ENCODE measurements around the gene SLC25A10.
A peak's percentile ranks its signal among the peaks of the same experiment; 100 is the strongest.

SLC25A10 gene

DNA sequence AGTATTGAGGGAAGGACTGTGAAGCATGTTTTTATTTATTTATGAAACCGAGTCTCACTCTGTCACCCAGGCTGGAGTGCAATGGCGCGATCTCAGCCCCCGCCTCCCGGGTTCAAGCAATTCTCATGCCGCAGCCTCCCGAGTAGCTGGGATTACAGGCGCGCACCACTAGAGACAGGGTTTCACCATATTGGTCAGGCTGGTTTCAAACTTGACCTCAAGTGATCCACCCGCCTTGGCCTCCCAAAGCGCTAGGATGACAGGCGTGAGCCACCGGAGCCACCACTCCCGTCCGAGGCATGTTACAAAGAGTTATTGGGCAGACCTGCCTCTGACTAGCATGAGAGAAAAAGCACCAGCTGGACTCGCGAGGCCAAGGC, 5.9 kb upstream of the SLC25A10 start:
- DNase-seq (ENCODE audit: low read depth) = no peak
- TF ChIP-seq, protein P1, sequence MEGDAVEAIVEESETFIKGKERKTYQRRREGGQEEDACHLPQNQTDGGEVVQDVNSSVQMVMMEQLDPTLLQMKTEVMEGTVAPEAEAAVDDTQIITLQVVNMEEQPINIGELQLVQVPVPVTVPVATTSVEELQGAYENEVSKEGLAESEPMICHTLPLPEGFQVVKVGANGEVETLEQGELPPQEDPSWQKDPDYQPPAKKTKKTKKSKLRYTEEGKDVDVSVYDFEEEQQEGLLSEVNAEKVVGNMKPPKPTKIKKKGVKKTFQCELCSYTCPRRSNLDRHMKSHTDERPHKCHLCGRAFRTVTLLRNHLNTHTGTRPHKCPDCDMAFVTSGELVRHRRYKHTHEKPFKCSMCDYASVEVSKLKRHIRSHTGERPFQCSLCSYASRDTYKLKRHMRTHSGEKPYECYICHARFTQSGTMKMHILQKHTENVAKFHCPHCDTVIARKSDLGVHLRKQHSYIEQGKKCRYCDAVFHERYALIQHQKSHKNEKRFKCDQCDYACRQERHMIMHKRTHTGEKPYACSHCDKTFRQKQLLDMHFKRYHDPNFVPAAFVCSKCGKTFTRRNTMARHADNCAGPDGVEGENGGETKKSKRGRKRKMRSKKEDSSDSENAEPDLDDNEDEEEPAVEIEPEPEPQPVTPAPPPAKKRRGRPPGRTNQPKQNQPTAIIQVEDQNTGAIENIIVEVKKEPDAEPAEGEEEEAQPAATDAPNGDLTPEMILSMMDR (IDR thresholded peaks at IDR 0.05; ENCODE audit: insufficient read depth, low read depth, low read length, missing control alignments) = no peak
- H3K4me3 ChIP-seq (ENCODE audit: low read length) = no peak overlapping the region

- H3K4me3 ChIP-seq (ENCODE audit: low read length) = no peak overlapping the region
- DNase-seq (ENCODE audit: low read depth) = no peak
- TF ChIP-seq, protein P1 (IDR thresholded peaks at IDR 0.05; ENCODE audit: insufficient read depth, low read depth, low read length, missing control alignments) = no peak
These were observed 5.1 kb upstream of the SLC25A10 start for GRCh38 chr17:81706757-81707624.

- H3K4me3 ChIP-seq (ENCODE audit: low read length) = no peak overlapping the region
- DNase-seq (ENCODE audit: low read depth) = no peak
- TF ChIP-seq, protein P1 (IDR thresholded peaks at IDR 0.05; ENCODE audit: insufficient read depth, low read depth, low read length, missing control alignments) = no peak
These were observed 4.1 kb upstream of the SLC25A10 start for GRCh38 chr17:81707725-81708646.

DNA sequence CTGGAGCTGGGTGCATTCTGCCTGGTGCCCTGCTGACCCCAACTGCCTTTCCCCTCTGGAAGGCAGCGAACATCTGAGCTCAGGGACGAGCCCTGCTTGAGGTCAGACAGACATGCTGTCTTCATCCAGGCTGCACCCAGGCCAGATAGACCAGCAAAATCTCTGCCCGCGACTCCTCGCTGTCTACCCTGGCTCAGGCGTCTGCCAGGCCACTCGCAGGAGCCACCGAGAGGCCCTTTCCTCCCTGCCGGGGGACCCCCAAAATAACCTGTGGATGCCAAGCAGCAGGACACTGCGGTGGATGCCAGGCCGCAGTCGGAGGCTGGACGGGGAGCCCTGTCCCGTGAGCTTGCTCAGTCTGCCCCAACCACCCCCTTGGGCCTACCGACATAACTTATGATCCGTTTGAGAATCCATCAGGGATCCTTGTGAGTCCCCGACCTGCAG, 3.3 kb upstream of the SLC25A10 start:
- H3K4me3 ChIP-seq (ENCODE audit: low read length) = no peak overlapping the region
- TF ChIP-seq, protein P1 (IDR thresholded peaks at IDR 0.05; ENCODE audit: insufficient read depth, low read depth, low read length, missing control alignments) = no peak
- DNase-seq (ENCODE audit: low read depth) = no peak

DNA sequence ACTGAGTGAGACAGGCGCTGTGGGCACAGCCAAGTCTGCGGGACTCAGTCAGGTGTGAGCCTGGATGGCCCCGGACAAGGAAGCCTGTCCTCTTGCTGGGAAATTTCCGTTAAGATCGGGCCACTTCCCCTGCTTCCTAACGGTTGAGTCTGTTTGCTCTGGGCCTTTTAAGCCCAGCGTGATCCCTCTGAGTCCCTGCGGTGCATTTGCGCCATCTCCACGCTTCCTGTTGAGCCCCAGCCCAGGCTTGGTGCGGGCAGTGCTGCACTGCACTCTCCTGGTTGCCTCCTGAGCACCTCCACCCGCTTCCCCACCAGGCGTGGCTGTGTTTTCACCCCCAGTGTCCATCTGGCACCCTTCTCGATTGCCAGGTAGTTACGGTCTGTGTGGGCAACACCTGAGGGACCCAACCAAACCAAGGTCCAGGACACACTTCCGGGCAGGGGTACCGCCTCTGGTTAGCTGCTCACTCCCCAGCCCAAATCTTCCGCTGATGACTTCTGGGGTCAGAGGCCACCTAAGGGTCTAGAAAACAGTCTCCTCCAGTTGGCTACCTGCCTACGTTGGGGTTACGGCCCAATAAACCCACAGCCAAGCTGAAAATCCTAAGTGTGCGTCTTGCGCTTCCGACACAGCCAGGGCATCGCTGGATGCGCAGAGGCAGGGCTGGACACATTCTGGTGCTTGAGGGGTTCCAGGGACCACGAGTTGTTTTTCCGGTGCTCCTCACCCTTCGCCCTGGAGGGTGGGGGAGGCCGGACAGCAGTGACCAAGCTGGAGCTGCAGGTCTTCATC, 1.4 kb upstream of the SLC25A10 start:
- TF ChIP-seq, protein P1 (IDR thresholded peaks at IDR 0.05; ENCODE audit: insufficient read depth, low read depth, low read length, missing control alignments) = no peak
- peak overlapping the region; percentile 34 for H3K4me3 ChIP-seq (ENCODE audit: low read length)
- peak; percentile 15 for DNase-seq (ENCODE audit: low read depth)

GRCh38 chr17:81712468-81713003, 452 bp downstream of the SLC25A10 start:
- H3K4me3 ChIP-seq (ENCODE audit: low read length) = peak overlapping the region; percentile 69
- TF ChIP-seq, protein P1 (IDR thresholded peaks at IDR 0.05; ENCODE audit: insufficient read depth, low read depth, low read length, missing control alignments) = peak; percentile 25
- DNase-seq (ENCODE audit: low read depth) = peak; percentile 51
